GM19397 (cell line): Measurements from ENCODE around the gene DNAJB6.
A peak's percentile ranks its signal among the peaks of the same experiment; 100 is the strongest.

Experiments
- ATAC-seq: cut with Tn5 transposase; IDR thresholded peaks from one replicate; pipeline ENCODE4 v1.9.1; 2021; ENCODE audit warnings: mild to moderate bottlenecking, moderate library complexity; ENCODE audit not compliant: unreplicated experiment

The DNAJB6 gene

GRCh38 chr7:157336383-157337315, at the start of gene DNAJB6:
TSS of gene DNAJB6 (plus strand) at chr7:157337004. CDS start at chr7:157358573, 21,569 bp downstream.
- ATAC-seq: peak; percentile 86

GRCh38 chr7:157291404-157292080, 45.3 kb upstream of the DNAJB6 start:
- ATAC-seq: no peak

GRCh38 chr7:157292258-157292657, 44.5 kb upstream of the DNAJB6 start:
- no peak for ATAC-seq

- ATAC-seq: no peak
Observed at GRCh38 chr7:157292770-157293412, 43.9 kb upstream of the DNAJB6 start.

- ATAC-seq: no peak
Observed at GRCh38 chr7:157293413-157293788, 43.4 kb upstream of the DNAJB6 start.

- ATAC-seq: no peak
Observed at GRCh38 chr7:157294773-157295172, 42.0 kb upstream of the DNAJB6 start.

- no peak for ATAC-seq
Observed at GRCh38 chr7:157295338-157295737, 41.5 kb upstream of the DNAJB6 start.

- ATAC-seq: no peak
Observed at GRCh38 chr7:157297185-157297584, 39.6 kb upstream of the DNAJB6 start.

- no peak for ATAC-seq
Observed at GRCh38 chr7:157299317-157299612, 37.5 kb upstream of the DNAJB6 start.

- ATAC-seq: no peak
Observed at GRCh38 chr7:157299613-157300368, 37.0 kb upstream of the DNAJB6 start.

GRCh38 chr7:157300369-157300825, 36.4 kb upstream of the DNAJB6 start:
- ATAC-seq: no peak

- no peak for ATAC-seq
Observed at GRCh38 chr7:157301610-157302120, 35.1 kb upstream of the DNAJB6 start.

GRCh38 chr7:157306846-157307838, 29.7 kb upstream of the DNAJB6 start:
- no peak for ATAC-seq

GRCh38 chr7:157309988-157310668, 26.7 kb upstream of the DNAJB6 start:
- no peak for ATAC-seq

- no peak for ATAC-seq
Observed at GRCh38 chr7:157310676-157311185, 26.1 kb upstream of the DNAJB6 start.

GRCh38 chr7:157312941-157313340, 23.9 kb upstream of the DNAJB6 start:
- no peak for ATAC-seq

- no peak for ATAC-seq
Observed at GRCh38 chr7:157313645-157314044, 23.2 kb upstream of the DNAJB6 start.

- ATAC-seq: no peak
Observed at GRCh38 chr7:157318015-157318706, 18.6 kb upstream of the DNAJB6 start.
